ENCODE measurements around the gene HOXC10. TPM values are rescaled to one million over a fixed set of nuclear protein-coding genes. Genes with fewer than 3 reads are reported as not detected.

The HOXC10 gene
- total RNA-seq, 4 donors from 2014 or later = not detected

- no peak for TF ChIP-seq POLR2A (IDR thresholded peaks at IDR 0.05)
- TF ChIP-seq CTCF (IDR thresholded peaks at IDR 0.05) = no peak
- no peak for TF ChIP-seq POLR2AphosphoS5 (IDR thresholded peaks at IDR 0.05)
- no peak for TF ChIP-seq EP300 (IDR thresholded peaks at IDR 0.05; ENCODE audit: low read depth)
- Histone ChIP-seq H3K9me3 (no peaks in the 10 kb centered on the region), H3K4me1 (peaks cover 6 to 27% (median 16%) of the 10 kb centered on the region in 4 donors), H3K4me3 (no peak overlapping the region), H3K36me3 (no peaks in the 10 kb centered on the region), H3K27ac (no peak overlapping the region), H3K27me3 (peaks cover 100% of the 10 kb centered on the region)
- intact Hi-C loops (cut with DNase I; ENCODE audit: low total_unique reads) (no loop called here), in situ Hi-C loops (cut with MboI; ENCODE audit: low pct_ligation_motif_present in 1 of 4, low pct_unique_long_range_greater_than_20kb in 1 of 4, low sequenced_read_pairs in 3 of 4) (loop anchor here in 1 of 4 donors (25.0 kb wide), 1 partner anchor 196 kb away; no protein-coding TSS in a partner anchor)
- 33 to 57% methylated on average over 13 to 26 of the region's 26 CpGs for WGBS, 2 donors (ENCODE audit: low coverage in 1 of 2)
- no peak for DNase-seq
These were observed 2.0 kb upstream of the HOXC10 start for GRCh38 chr12:53982648-53983567.

- Histone ChIP-seq H3K4me1 (peaks cover 6 to 21% (median 12%) of the 10 kb centered on the region in 4 donors), H3K27ac (no peak overlapping the region), H3K27me3 (peaks cover 100% of the 10 kb centered on the region), H3K36me3 (no peaks in the 10 kb centered on the region), H3K4me3 (no peak overlapping the region), H3K9me3 (no peaks in the 10 kb centered on the region)
- in situ Hi-C loops (cut with MboI; ENCODE audit: low pct_ligation_motif_present in 1 of 4, low pct_unique_long_range_greater_than_20kb in 1 of 4, low sequenced_read_pairs in 3 of 4) = loop anchor here in 1 of 4 donors (25.0 kb wide), 1 partner anchor 196 kb away; no protein-coding TSS in a partner anchor
- intact Hi-C loops (cut with DNase I; ENCODE audit: low total_unique reads) = no loop called here
- TF ChIP-seq POLR2AphosphoS5 (IDR thresholded peaks at IDR 0.05) = no peak
- no peak for TF ChIP-seq POLR2A (IDR thresholded peaks at IDR 0.05)
- no peak for DNase-seq
- WGBS, 2 donors (ENCODE audit: low coverage in 1 of 2) = 40% methylated on average over 17 of the region's 17 CpGs; no CpG with 5 or more reads in 1 of the 2 donors
These were observed 1.4 kb upstream of the HOXC10 start for GRCh38 chr12:53983568-53983949.

GRCh38 chr12:53983950-53984572 lies 885 bp upstream of the HOXC10 start:
- TF ChIP-seq POLR2A (IDR thresholded peaks at IDR 0.05) (no peak), POLR2AphosphoS5 (IDR thresholded peaks at IDR 0.05) (no peak), EP300 (IDR thresholded peaks at IDR 0.05; ENCODE audit: low read depth) (no peak), CTCF (IDR thresholded peaks at IDR 0.05) (no peak)
- peaks cover 6 to 17% (median 12%) of the 10 kb centered on the region in 4 donors for H3K4me1 ChIP-seq
- no peak overlapping the region for H3K4me3 ChIP-seq
- no peak overlapping the region for H3K27ac ChIP-seq
- intact Hi-C loops (cut with DNase I; ENCODE audit: low total_unique reads) = no loop called here
- 27 to 30% methylated on average over 11 to 30 of the region's 30 CpGs for WGBS, 2 donors (ENCODE audit: low coverage in 1 of 2)
- in situ Hi-C loops (cut with MboI; ENCODE audit: low pct_ligation_motif_present in 1 of 4, low pct_unique_long_range_greater_than_20kb in 1 of 4, low sequenced_read_pairs in 3 of 4) = loop anchor here in 1 of 4 donors (25.0 kb wide), 1 partner anchor 197 kb away; no protein-coding TSS in a partner anchor
- DNase-seq = no peak
- no peaks in the 10 kb centered on the region for H3K36me3 ChIP-seq
- peaks cover 100% of the 10 kb centered on the region for H3K27me3 ChIP-seq
- no peaks in the 10 kb centered on the region for H3K9me3 ChIP-seq

GRCh38 chr12:53985692-53985993 lies 697 bp downstream of the HOXC10 start:
- intact Hi-C loops (cut with DNase I; ENCODE audit: low total_unique reads) = no loop called here
- peaks cover 7 to 18% (median 13%) of the 10 kb centered on the region in 4 donors for H3K4me1 ChIP-seq
- H3K9me3 ChIP-seq = no peaks in the 10 kb centered on the region
- in situ Hi-C loops (cut with MboI; ENCODE audit: low pct_ligation_motif_present in 1 of 4, low pct_unique_long_range_greater_than_20kb in 1 of 4, low sequenced_read_pairs in 3 of 4) = loop anchor here in 1 of 4 donors (25.0 kb wide), 1 partner anchor 198 kb away; no protein-coding TSS in a partner anchor
- H3K27me3 ChIP-seq = peaks cover 100% of the 10 kb centered on the region
- H3K36me3 ChIP-seq = no peaks in the 10 kb centered on the region
- no peak overlapping the region for H3K4me3 ChIP-seq
- no peak for DNase-seq
- no peak for TF ChIP-seq POLR2AphosphoS5 (IDR thresholded peaks at IDR 0.05)
- no peak for TF ChIP-seq EP300 (IDR thresholded peaks at IDR 0.05; ENCODE audit: low read depth)
- no peak for TF ChIP-seq POLR2A (IDR thresholded peaks at IDR 0.05)
- TF ChIP-seq CTCF (IDR thresholded peaks at IDR 0.05) = no peak
- 28 to 44% methylated on average over 5 to 21 of the region's 21 CpGs for WGBS, 2 donors (ENCODE audit: low coverage in 1 of 2)
- H3K27ac ChIP-seq = no peak overlapping the region

All from transverse colon (tissue), 4 donors.